DND-41 (cell line): Measurements from ENCODE around the gene STARD3.

Source experiments
- ATAC-seq: fragments of 200-7000 bp; cut with Tn5 transposase; 3 replicates; pipeline ENCODE4 v1.9.1; 2021; ENCODE audit warnings: low read depth; ENCODE audit not compliant: insufficient read depth
- DNase-seq: peaks from one replicate; pipeline ENCODE4 v3.0.0-alpha.2; 2020
- H2AFZ ChIP-seq: 2 replicates; pipeline ENCODE4 v1.6.0; 2012; ENCODE audit warnings: low read depth, low read length
- H3K27ac ChIP-seq: 2 replicates; pipeline ENCODE4 v1.5.1; 2012; ENCODE audit warnings: low read length, inconsistent platforms
- H3K27me3 ChIP-seq: fragments of 200-600 bp; sonication (generic); 2 replicates; pipeline ENCODE4 v1.6.0; 2012; ENCODE audit warnings: low read length, mild to moderate bottlenecking, inconsistent platforms; ENCODE audit not compliant: insufficient read depth, poor library complexity
- H3K36me3 ChIP-seq: 2 replicates; pipeline ENCODE4 v1.5.1; 2012; ENCODE audit warnings: low read length, inconsistent platforms; ENCODE audit not compliant: insufficient read depth
- H3K4me1 ChIP-seq: 2 replicates; pipeline ENCODE4 v1.5.1; 2012; ENCODE audit warnings: mild to moderate bottlenecking, low read length; ENCODE audit not compliant: insufficient read depth
- H3K4me2 ChIP-seq: 2 replicates; pipeline ENCODE4 v1.6.0; 2012; ENCODE audit warnings: mild to moderate bottlenecking, moderate library complexity, low read length, inconsistent platforms; ENCODE audit not compliant: insufficient read depth
- H3K4me3 ChIP-seq, 2 experiments: fragments of 200-600 bp in 1 of 2; shearing (Covaris generic) in 1 of 2; 2 replicates each; pipeline ENCODE4 v1.5.1; 2012 to 2016; ENCODE audit warnings: inconsistent platforms in 2 of 2, low read length in 2 of 2, mild to moderate bottlenecking in 2 of 2, low read depth in 1 of 2, moderate library complexity in 1 of 2
- H3K79me2 ChIP-seq: 2 replicates; pipeline ENCODE4 v1.6.0; 2012; ENCODE audit warnings: low read length, inconsistent platforms; ENCODE audit not compliant: insufficient read depth
- H3K9ac ChIP-seq: 2 replicates; pipeline ENCODE4 v1.6.0; 2012; ENCODE audit warnings: low read depth, mild to moderate bottlenecking, inconsistent platforms, low read length, moderate library complexity
- H3K9me3 ChIP-seq: 2 replicates; pipeline ENCODE4 v1.5.1; 2012; ENCODE audit warnings: low read length, moderate library complexity, mild to moderate bottlenecking, inconsistent platforms; ENCODE audit not compliant: insufficient read depth, severe bottlenecking
- H4K20me1 ChIP-seq: 2 replicates; pipeline ENCODE4 v1.6.0; 2012; ENCODE audit warnings: low read length; ENCODE audit not compliant: insufficient read depth
- CTCF ChIP-seq: IDR thresholded peaks from 2 replicates; pipeline ENCODE4 v1.5.1; 2012; ENCODE audit warnings: borderline replicate concordance, low read length, moderate library complexity, mild to moderate bottlenecking; ENCODE audit not compliant: poor library complexity, severe bottlenecking; ENCODE audit errors: extremely low read depth
- EZH2 ChIP-seq: IDR thresholded peaks from 3 replicates; pipeline ENCODE4 v1.6.1; 2012; ENCODE audit warnings: borderline replicate concordance, low read depth, mild to moderate bottlenecking, moderate library complexity, low read length, inconsistent platforms; ENCODE audit not compliant: severe bottlenecking

The STARD3 gene

GRCh38 chr17:39612291-39612894, 24.6 kb upstream of the STARD3 start:
- TF ChIP-seq EZH2 (no peak), CTCF (no peak)
- Histone ChIP-seq H3K4me1 (peaks cover 3% of the 10 kb centered on the region), H3K9me3 (no peaks in the 10 kb centered on the region), H2AFZ (no peak overlapping the region), H3K36me3 (no peaks in the 10 kb centered on the region), H3K4me2 (no peak overlapping the region), H3K27me3 (peaks cover 14% of the 10 kb centered on the region), H3K9ac (no peak overlapping the region), H3K27ac (no peak overlapping the region), H3K79me2 (no peaks in the 10 kb centered on the region), H3K4me3 (no peak overlapping the region), H4K20me1 (peaks cover 4% of the 10 kb centered on the region; the same call in 1 of the 2 replicates)
- DNase-seq (no peak), ATAC-seq (no peak)

- Histone ChIP-seq H3K4me3 (no peak overlapping the region), H4K20me1 (peaks cover 4% of the 10 kb centered on the region; the same call in 1 of the 2 replicates), H3K4me1 (peaks cover 7% of the 10 kb centered on the region), H3K4me2 (no peak overlapping the region), H3K9me3 (no peaks in the 10 kb centered on the region), H3K36me3 (no peaks in the 10 kb centered on the region), H2AFZ (no peak overlapping the region), H3K9ac (no peak overlapping the region), H3K27me3 (peaks cover 17% of the 10 kb centered on the region), H3K79me2 (no peaks in the 10 kb centered on the region), H3K27ac (no peak overlapping the region)
- ATAC-seq (no peak), DNase-seq (no peak)
- no peak for TF ChIP-seq EZH2
- TF ChIP-seq CTCF, result no peak
Measured at GRCh38 chr17:39612935-39613464, 23.9 kb upstream of the STARD3 start.

- DNase-seq (no peak), ATAC-seq (no peak)
- no peaks in the 10 kb centered on the region for H3K79me2 ChIP-seq
- H3K27me3 ChIP-seq, result peaks cover 32% of the 10 kb centered on the region
- no peak for TF ChIP-seq CTCF
- TF ChIP-seq EZH2, result no peak
- H3K36me3 ChIP-seq, result no peaks in the 10 kb centered on the region
- no peak overlapping the region for H3K4me3 ChIP-seq
- H2AFZ ChIP-seq, result no peak overlapping the region
- H4K20me1 ChIP-seq, result peaks cover 4% of the 10 kb centered on the region; the same call in 1 of the 2 replicates
- no peaks in the 10 kb centered on the region for H3K9me3 ChIP-seq
- peaks cover 14% of the 10 kb centered on the region for H3K4me1 ChIP-seq
- H3K4me2 ChIP-seq, result no peak overlapping the region
- H3K9ac ChIP-seq, result no peak overlapping the region
- H3K27ac ChIP-seq, result no peak overlapping the region
Measured at GRCh38 chr17:39614545-39615157, 22.3 kb upstream of the STARD3 start.
